NCI-H128 (cell line): ENCODE measurements around the gene CDNF.
"Not testable (repeated sequence)": the region's sequence is repeated elsewhere in the genome, so short reads cannot be mapped to it uniquely, and the experiment has no call there.

Experiments
- DNase-seq: peaks from one replicate; lab custom pipeline; 2025; ENCODE audit not compliant: unreplicated experiment; lab: John Stamatoyannopoulos, UW

Gene CDNF

DNA sequence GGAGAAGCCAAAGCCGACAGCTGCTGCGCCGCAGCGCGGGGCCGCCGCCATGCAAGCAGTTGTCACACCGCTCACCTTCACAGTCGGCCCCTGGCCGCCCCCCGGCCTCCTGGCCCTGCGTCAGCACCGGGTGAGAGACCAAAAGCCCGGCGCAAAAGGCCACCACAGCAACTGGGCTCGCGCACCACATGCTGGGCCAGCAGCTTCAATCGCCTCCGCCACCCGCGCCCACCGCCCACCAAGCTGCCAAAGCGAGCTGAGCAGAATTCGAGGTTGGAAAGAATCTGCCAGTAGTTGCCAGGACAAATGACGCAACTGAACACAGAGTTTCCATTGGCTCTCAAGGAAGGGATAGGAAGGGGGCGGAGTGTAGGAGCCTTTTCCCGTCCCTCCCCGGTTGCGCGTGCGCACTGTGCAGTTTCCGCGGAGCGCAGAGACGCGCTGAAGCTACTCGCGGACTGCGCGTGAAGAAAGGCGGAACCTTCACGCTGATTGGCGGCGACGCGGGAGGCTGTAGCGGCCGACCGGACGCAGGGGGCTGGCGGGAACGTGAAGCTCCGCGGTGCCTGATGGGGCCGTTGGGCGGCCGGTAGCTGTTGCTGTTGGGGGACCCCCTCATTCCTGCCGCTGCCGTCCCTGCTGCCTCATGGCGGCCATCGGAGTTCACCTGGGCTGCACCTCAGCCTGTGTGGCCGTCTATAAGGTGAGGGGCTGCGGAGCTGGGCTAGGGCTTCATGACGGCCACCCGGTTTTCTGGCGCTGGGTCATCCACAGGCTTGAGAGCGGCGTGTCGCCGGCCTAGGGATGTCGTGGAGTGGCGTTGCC is at the start of gene CDNF, which contains the start of the genes HSPA14 and MSANTD7:
Gene CDNF, minus strand, starts transcription at position 281 of the 825 bp plus-strand sequence. Its CDS starts 91 bp downstream, at position 190.
Gene HSPA14, plus strand, starts transcription at position 550 of the 825 bp plus-strand sequence. Its CDS starts 97 bp downstream, at position 647.
Gene MSANTD7, plus strand, starts transcription at position 550 of the 825 bp plus-strand sequence. CDS start 3,979 bp downstream, outside the sequence.
- DNase-seq = peak; percentile 96

DNA sequence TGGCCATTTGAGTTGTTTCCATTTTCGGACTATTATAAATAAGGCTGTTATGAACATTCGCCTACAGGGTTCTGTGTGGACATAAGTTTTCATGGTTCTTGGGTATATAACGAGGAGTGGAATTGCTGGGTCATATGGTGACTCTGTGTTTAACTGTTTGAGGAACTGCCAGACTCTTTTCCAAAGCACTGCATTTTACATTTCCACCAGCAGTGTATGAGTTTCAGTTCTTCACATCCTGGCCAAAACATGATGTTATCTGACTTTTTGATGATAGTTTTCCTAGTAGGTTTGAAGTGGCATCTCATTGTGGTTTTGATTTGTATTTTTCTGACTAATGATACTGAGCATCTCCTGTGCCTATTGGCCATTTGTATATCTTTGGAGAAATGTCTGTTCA is 46.2 kb upstream of the CDNF start:
- no peak for DNase-seq

DNA sequence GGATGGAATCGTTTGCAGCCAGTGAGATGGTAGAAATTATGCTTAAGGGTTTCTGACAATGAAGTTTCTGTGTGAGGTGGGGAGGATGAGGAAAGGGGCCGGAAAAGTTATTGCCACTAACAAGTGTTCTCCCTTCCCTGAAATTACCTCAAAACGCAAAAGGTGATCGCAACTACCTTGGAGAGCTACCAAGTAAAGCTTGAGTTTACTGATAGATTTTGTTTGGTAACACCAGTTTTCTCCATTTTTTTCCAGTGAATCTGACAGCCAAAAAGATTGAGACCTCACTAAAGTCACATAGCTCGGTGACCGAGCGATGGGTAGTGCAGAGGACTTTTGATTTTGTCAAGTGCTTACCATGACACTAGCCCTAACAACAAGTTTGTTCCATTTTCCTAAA is 42.4 kb upstream of the CDNF start:
- no peak for DNase-seq

DNA sequence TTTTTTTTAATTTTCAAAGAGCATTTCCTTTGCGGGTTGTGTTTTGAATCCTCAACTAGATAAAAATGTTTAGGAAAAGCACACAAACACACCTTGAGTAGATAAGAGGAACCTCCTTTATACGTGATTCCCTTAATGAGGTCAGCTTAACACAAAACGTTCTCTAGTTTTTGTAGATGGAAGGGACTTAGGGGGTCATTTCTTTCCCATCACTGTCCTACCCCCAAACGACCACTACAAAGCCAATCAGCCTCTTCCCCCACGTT is 42.0 kb upstream of the CDNF start:
- no peak for DNase-seq

DNA sequence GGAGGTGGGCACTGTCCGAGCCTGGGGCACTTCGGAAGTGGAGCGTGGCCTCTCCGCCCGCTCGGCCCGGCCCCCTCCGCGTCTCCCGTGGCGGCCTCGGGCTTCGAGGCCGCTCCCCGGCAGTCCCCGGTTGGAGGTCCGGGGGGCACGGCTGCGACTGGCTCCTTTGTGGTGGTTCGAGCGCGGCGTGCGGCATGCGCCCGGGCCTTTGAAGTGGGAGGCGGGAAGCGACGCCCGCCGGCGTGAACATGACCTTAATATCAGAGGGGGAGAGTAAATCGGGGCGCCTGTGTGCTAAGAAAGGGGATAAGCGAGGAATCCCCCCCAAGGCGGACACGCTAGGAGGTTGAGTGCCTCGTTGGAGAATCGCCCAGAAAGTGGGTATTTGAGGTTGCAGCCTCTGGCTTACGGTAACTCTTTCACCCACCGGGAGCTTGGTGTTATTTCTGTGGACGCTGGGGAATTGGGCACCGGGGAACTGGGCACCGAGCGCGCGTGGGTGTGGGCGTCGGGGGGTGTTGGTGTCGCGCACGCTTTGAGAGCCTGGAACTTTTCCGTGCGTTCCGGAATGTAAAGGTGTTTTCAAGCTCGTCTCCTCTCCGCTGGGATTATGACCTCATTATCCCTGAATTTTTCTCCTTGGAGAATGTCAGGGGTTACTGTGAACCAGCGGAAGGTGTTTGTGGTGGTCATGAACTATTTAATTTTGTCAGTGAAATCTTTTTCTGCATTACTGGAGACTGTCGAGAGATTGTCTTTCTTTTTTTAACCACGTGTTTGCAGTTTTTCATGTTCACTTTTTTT is 41.5 kb upstream of the CDNF start:
- DNase-seq = no peak

DNA sequence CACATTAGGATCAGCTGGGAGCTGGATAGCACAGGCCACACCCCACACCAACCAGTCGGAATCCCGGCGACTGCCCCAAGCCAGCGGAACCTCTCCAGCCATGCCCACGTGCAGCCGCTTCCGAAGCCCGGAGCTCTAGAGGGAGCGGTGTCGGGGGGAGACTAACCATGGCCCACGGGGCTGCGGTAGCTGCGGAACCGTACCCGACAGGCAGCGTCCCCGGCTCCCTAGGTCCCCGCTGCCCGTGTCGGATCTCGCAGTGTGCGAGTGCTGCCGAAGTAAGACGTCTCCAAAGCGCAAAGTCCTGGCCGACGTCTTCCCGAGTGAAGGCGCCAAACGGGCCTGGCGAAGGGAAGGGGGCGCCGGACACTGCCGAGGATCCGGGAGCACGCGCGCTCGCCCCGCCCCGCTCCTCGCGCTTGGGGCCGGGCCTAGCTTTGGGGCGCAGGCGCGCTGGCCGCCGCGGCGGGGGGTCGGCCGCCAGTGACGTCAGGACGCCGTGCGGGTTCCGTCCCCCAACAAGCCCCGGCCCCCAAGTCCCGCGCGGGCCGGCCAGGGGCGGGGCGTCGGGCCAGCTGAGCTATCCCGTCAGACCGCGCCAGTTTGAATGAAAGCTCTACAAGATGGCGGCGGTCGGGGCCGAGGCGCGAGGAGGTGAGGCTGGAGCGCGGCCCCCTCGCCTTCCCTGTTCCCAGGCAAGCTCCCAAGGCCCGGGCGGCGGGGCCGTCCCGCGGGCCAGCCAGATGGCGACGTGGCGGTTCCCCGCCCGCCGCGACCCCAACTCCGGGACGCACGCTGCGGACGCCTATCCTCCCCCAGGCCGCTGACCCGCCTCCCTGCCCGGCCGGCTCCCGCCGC is 40.7 kb upstream of the CDNF start, which contains the start of gene SUV39H2:
Gene SUV39H2, plus strand, starts transcription at position 601 of the 858 bp plus-strand sequence. Its CDS starts 23 bp downstream, at position 624.
- DNase-seq = peak; percentile 75

DNA sequence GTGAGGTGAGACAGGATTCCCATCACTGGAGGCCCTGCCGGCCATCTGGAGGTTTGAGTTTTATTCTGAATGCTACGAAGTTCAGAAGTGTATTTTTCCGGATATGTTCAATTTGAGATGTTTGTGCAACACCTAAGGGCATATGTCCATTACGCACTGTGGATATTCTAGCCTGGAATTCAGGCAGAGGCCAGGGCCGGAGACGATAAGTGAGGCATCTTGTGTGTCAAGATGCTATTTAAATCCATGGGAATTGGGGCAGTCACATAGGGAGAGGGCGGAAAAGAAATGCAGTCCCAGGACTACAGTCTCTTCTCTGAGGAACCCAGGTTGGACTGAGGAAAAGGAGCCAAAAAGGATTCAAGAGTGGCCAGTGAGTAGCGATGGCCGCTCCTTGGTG is 38.9 kb upstream of the CDNF start:
- DNase-seq = no peak

DNA sequence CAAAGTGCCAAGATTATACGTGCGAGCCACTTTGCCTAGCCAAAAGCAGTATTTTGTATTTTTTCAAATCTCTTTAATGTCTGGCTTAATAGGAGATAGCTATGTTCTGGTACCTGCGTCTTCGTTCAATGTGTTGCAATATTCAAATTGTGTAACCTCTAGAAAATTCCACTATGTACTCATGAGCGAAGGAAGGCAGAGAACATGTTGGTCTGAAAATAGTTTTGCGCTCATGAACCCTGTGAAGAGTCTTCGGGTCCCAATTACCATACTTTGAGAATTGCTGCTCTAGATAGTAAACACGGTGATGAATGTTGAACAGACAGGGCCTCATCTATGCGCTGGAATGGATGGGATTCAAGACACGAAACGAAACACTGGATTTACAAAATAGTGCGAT is 38.1 kb upstream of the CDNF start:
- DNase-seq = no peak

DNA sequence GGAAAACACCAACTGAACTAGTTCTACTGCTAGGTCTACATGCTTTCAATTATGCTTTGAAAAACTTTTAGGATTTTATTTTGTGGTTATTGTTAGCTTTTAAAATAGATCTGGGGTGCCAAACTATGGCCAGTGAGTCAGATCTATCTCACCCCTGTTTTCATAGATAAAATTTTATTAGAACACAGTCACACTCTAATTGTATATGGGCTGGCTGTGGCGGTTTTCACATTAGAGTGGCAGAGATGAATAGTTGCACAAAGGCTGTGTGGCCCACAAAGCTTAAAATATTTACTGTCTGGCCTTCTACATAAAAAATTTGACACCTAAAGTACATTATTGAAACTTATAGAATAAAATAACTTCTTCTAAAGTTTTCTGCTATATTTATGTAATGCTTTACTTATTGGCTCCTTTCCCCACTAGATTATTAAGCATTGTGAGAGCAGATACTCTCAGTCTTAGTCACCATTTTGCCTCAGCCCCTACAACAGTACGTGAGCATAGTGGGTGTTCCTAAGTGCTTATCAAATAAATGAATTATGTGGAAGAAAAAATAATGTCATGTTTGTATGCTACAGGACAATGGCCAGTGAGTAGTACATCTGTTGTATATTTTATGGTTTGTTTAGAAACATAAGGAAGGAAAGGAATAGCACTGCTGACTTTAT is 35.4 kb upstream of the CDNF start:
- DNase-seq = no peak

DNA sequence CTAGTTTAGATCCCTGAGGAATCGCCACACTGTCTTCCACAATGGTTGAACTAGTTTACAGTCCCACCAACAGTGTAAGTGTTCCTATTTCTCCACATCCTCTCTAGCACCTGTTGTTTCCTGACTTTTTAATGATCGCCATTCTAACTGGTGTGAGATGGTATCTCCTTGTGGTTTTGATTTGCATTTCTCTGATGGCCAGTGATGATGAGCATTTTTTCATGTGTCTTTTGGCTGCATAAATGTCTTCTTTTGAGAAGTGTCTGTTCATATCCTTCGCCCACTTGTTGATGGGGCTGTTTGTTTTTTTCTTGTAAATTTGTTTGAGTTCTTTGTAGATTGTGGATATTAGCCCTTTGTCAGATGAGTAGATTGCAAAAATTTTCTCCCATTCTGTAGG is 27.0 kb upstream of the CDNF start:
- not testable (repeated sequence) for DNase-seq

DNA sequence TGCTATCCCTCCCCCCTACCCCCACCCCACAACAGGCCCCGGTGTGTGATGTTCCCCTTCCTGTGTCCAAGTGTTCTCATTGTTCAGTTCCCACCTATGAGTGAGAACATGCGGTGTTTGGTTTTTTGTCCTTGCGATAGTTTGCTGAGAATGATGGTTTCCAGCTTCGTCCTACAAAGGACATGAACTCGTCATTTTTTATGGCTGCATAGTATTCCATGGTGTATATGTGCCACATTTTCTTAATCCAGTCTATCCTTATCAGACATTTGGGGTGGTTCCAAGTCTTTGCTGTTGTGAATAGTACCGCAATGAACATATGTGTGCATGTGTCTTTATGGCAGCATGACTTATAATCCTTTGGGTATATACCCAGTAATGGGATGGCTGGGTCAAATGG is 26.6 kb upstream of the CDNF start:
- not testable (repeated sequence) for DNase-seq

DNA sequence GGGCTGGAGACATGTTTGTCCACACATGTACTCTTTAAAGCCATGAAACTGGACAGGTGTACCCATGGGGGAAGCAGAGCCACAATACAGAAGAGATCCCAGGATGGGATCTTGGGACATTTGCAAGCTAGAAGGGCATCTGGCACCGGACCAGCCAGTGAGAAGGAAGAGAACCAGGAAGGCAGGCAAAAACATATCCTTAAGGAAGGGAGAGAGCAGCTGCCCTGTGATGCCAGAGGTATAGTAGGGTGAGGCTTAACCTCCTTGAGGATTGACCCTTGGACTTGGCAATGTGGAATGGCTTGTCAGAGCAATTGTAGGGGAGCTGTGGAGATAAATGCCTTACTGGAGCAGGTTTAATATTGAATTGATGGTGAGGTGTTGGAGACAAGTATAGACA is 23.0 kb upstream of the CDNF start:
- DNase-seq = no peak

DNA sequence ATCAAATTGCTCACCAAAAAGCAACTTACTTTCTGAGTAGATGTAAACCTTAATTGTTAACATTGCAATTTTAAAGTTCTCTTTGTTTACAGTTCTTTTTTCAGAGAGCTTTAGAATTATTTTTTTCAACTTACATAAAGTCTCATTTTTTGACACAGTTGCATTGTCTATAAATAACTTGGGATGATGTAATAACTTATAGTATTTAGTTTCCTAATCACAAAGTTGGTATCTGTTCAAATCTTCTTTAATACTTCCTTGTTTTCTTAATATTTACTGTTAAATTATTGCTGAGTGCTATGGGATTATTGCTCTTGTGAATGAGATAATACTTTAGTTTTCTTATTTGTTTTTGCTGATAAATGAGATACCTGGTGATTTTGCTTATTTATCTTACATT is 21.9 kb upstream of the CDNF start:
- DNase-seq = no peak

DNA sequence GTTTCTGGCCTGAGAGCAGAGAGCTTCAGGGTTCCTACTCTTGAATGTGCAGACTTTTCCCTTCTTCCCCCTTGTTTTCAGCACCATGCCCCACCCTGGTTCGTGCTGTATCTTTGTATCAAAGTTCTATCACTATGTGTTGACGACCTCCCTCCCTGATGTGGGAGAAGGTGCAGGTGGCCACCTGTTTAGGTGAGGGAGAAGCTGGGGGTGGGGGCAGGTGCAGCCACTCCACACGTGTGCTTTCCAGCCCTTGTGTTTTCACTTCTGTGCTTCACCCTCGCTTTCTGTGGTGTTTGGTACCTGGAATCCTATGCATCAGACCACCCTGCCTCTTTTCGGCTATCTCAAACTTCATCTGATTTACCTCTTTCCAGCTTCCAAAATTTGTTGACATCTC is 21.2 kb upstream of the CDNF start:
- DNase-seq = no peak

DNA sequence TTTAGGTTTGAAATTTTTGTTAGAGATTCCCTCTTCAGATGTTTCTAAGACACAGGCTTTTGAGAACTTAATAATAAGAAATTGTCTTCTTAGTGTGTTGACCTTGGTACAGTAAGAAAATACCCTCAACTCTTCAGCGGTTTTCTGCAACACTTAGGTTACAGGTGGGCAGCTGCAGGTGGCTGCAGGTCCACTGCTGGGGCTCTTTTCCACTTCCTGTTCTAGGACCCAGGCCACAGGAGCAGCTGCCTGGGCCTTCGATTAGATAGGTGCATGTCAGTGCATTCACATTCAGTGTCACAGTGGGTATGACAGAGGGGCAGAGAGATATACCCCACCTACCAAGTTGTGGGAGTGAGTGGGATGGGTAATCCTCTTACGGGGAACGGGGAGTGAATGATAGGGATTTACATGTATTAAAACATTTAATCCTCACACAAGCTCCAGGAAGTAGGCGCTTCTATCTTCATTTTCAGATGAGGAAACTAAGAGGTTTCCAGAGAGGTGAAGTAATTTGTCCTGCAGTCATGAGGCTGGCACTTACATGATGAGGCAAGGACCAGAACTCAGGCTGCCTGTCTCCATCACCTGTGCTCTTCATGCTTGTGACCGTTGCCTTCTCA is 20.6 kb upstream of the CDNF start:
- no peak for DNase-seq

DNA sequence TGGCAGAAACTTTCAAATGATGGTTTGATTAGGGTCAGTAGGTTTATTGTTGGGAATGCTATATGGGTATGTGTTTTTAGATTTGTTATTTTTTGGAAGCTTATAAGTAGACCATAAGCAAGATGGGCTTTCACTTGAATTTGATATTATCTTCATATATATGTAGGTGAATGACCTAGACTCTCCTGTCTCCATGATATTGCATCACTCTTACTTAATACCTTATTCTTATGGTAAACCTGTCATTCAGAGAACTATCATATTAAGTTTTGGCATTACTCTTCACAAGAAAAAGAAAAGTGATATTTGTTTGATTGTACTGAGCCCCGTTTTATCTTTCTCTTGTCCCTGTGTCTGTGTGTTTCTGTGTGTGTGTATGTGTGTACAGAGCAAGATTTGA is 17.6 kb upstream of the CDNF start:
- DNase-seq = no peak

DNA sequence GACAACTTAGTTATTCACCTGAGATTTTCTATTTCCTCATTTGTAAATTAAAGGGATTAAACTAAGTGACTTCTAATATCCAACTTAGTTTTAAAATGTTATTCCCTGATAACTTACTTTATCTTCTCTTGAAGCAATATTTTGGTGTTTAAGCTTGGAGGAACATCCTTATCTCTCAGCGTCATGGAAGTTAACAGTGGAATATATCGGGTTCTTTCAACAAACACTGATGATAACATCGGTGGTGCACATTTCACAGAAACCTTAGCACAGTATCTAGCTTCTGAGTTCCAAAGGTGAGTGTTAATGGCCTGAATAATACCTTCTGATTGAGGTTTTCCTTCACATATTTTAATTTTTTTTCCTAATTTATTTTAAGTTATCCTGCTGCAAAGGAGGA is 14.4 kb upstream of the CDNF start:
- DNase-seq = no peak

DNA sequence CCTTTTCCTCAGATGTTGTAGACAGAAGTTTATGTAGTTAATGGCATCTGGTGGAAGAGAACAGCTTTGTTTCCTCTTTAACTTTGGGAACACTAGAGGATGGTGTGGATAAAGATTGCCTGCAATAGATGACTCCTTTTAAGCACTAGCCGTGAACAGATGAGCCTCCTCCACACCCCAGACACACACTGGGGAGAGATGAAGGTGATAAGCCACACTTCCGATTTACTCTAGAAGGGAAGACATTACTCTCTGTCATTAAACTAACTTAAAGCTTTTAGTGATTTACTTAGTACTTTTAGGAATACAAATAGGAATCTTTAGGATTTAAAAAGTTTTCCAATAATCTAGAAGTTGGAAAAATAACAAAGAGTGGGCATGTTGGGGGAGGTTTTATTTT is 7.1 kb upstream of the CDNF start:
- no peak for DNase-seq

DNA sequence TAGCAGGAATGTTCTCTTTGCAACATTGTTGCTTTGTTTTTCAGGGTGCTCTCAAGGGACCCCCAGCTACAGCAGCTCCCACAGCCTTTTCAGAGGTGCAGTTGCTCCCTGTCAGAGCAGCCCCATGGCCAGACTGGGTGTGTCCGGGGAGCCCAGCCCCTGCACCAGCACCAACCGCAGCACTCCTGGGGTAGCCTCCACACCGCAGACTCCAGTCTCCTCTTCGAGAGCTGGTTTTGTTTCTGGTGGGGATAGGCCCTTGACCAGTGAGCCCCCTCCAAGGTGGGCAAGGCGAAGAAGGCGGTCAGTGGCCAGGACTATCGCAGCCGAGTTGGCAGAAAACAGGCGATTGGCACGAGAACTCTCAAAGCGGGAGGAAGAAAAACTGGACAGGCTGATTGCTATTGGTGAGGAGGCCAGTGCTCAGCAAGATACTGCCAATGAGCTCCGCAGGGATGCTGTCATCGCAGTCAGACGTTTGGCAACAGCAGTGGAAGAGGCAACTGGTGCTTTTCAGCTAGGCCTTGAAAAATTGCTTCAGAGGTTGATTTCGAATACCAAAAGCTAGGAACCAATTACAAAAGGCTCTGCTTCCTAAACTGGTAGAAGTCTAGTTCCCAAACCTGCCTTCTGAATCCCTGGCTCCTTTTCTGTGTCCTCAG is 5.6 kb upstream of the CDNF start:
- no peak for DNase-seq

DNA sequence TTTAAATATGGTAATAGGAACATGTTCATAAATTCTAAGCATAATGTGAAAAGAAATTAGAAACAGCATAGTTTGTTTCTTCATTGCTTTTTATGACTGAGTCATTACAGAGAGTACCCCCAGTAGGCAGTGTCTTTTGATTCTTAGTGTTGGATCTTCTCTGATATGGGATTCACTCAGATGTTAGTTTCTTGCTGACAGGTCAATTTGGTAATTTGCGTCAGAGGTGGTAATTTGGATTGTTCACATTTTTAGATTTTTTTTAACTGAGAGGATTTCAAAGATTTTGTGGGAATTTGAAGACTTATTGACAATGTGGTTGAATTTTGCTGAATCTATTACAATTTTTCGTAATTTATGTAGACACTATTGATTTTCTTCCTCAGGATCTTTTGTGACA is 2.3 kb upstream of the CDNF start:
- no peak for DNase-seq
